ENCODE data around the gene PKN1.

GRCh38 chr19:14411938-14412245 is 21.2 kb upstream of the PKN1 start:
- TF ChIP-seq CTCF (IDR thresholded peaks at IDR 0.05; ENCODE audit: insufficient read depth, low read length) (no peak), POLR2AphosphoS5 (IDR thresholded peaks at IDR 0.05; ENCODE audit: low read depth) (no peak), REST (IDR thresholded peaks at IDR 0.05; ENCODE audit: insufficient replicate concordance, low read depth) (no peak), GABPA (IDR thresholded peaks at IDR 0.05; ENCODE audit: low read depth) (no peak)

Data from HL-60 (cell line).